Measurements from ENCODE around the gene GALNT2. TPM values are rescaled to one million over a fixed set of nuclear protein-coding genes. Genes with fewer than 3 reads are reported as not detected.

The GALNT2 gene
- total RNA-seq, 1 experiment from 2014 or later: 114 TPM

DNA sequence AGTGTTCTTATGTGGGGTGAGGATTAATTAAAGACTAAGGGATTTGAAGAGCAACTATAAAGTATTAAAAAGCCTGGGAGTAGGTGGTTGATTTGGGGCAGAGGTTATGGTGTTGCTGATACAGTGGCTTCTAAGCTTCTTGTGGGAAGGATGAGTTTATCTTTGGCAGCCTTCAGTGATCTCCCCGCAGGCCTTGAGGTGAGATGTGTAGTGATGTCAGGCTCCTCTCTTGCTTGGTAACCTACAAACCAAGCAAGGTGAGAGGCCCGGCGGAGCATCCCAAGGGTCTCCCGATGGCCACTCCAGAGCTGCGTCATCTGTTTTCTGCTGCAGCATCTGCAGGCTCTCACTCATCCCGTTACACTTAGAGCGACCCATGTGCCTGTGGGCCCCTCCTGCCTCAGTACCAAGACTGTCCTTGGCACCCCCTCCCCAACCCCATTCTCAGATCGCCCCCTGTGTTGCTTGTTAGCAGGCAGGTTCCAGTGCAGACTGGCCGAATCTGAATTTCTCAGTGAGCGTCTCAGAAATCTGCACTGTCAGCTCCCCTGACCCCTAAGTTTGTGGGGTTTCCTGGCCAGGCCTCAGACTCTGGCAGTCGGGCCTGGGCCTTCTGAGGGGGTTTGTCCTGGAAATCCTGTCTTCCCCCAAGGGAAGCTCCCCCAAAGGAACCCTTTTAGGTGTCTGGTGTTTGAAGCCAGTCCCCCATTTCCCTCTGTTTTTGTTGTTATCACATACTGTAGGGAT lies 77.9 kb downstream of the GALNT2 start:
- BruUV-seq (replicated peaks): no TSS peak
- Mint-ChIP-seq H3K36me3 (ENCODE audit: insufficient read depth, unreplicated experiment) (peaks cover 4% of the 10 kb centered on the region), H3K27ac (ENCODE audit: low read depth, unreplicated experiment) (no peak overlapping the region), H3K4me3 (ENCODE audit: unreplicated experiment) (no peak overlapping the region), H3K27me3 (ENCODE audit: insufficient read depth, unreplicated experiment) (no peaks in the 10 kb centered on the region), H3K4me1 (ENCODE audit: insufficient read depth, unreplicated experiment) (peaks cover 30% of the 10 kb centered on the region), H3K9me3 (ENCODE audit: unreplicated experiment) (no peaks in the 10 kb centered on the region)
- intact Hi-C loops (cut with micrococcal nuclease): no loop called here
- TF ChIP-seq, protein P1, sequence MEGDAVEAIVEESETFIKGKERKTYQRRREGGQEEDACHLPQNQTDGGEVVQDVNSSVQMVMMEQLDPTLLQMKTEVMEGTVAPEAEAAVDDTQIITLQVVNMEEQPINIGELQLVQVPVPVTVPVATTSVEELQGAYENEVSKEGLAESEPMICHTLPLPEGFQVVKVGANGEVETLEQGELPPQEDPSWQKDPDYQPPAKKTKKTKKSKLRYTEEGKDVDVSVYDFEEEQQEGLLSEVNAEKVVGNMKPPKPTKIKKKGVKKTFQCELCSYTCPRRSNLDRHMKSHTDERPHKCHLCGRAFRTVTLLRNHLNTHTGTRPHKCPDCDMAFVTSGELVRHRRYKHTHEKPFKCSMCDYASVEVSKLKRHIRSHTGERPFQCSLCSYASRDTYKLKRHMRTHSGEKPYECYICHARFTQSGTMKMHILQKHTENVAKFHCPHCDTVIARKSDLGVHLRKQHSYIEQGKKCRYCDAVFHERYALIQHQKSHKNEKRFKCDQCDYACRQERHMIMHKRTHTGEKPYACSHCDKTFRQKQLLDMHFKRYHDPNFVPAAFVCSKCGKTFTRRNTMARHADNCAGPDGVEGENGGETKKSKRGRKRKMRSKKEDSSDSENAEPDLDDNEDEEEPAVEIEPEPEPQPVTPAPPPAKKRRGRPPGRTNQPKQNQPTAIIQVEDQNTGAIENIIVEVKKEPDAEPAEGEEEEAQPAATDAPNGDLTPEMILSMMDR (IDR thresholded peaks at IDR 0.05; ENCODE audit: unreplicated experiment): no peak
- no peak for DNase-seq (ENCODE audit: unreplicated experiment)
- POLR2A ChIA-PET: interaction anchor here (1.1 to 2.0 kb wide), 2 partner anchors 11 to 41 kb away, joined by 3 to 8 read pairs; no protein-coding TSS in a partner anchor
- CTCF ChIA-PET: interaction anchor here (0.6 to 1.6 kb wide), 3 partner anchors 9 to 14 kb away, joined by 3 to 4 read pairs (median 4); no protein-coding TSS in a partner anchor

DNA sequence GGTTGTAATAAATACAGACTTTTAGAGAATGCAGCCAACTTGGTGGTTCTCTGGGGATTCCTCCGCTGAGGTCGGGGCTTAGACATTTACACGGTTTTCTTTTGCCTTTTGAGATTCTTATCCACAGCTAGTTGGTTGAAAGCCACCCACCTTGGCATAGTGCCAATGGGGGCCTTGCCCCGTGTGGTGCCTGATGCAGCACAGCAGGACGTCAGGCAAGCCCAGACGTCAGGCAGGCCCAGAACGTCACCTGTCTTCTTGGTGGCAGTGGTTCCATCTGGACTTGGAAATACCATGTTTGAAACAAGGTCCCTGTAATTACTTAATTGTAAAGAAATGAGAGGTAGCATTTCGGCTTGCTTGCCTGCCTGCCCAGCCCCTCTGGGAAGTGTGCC lies 78.5 kb downstream of the GALNT2 start:
- intact Hi-C loops (cut with micrococcal nuclease): no loop called here
- ChIA-PET POLR2A (interaction anchor here (0.5 to 2.0 kb wide), 2 partner anchors 11 to 503 kb away, joined by 3 to 8 read pairs; no protein-coding TSS in a partner anchor), CTCF (interaction anchor here (0.6 to 1.6 kb wide), 4 partner anchors 8 to 40 kb away, joined by 3 to 4 read pairs (median 4); no protein-coding TSS in a partner anchor)
- H3K4me3 Mint-ChIP-seq (ENCODE audit: unreplicated experiment): no peak overlapping the region
- no peaks in the 10 kb centered on the region for H3K27me3 Mint-ChIP-seq (ENCODE audit: insufficient read depth, unreplicated experiment)
- no TSS peak for BruUV-seq (replicated peaks)
- no peak overlapping the region for H3K27ac Mint-ChIP-seq (ENCODE audit: low read depth, unreplicated experiment)
- H3K36me3 Mint-ChIP-seq (ENCODE audit: insufficient read depth, unreplicated experiment): peaks cover 1% of the 10 kb centered on the region
- TF ChIP-seq, protein P1 (IDR thresholded peaks at IDR 0.05; ENCODE audit: unreplicated experiment): no peak
- peaks cover 27% of the 10 kb centered on the region for H3K4me1 Mint-ChIP-seq (ENCODE audit: insufficient read depth, unreplicated experiment)
- H3K9me3 Mint-ChIP-seq (ENCODE audit: unreplicated experiment): no peaks in the 10 kb centered on the region
- DNase-seq (ENCODE audit: unreplicated experiment): no peak

DNA sequence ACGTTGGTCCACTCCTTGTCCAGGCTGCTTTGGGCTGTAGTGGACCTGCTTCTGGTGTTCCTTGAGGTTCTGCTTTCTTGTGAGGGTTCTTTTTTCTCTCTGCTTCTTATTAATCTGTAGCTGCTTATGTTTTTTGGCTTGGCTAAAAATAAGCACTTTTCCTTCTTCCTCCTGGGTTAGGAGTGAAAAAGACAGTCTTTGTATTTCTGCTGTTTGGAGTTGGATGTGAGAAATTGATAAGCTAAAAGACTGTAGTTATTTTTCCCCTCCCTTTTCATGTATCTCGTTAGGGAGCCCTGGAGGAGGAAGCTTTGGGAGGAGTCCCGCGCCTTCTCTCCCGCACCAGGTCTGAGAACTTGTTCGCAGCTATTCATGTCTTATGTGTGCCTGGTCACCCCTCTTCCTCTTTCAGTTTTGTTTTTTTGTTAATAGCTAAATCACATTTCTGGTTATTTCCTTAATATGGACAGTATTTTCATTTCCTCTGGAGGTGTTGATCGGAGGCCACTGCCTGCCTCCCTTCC lies 79.0 kb downstream of the GALNT2 start:
- no TSS peak for BruUV-seq (replicated peaks)
- intact Hi-C loops (cut with micrococcal nuclease): no loop called here
- H3K4me1 Mint-ChIP-seq (ENCODE audit: insufficient read depth, unreplicated experiment): peaks cover 22% of the 10 kb centered on the region
- H3K27ac Mint-ChIP-seq (ENCODE audit: low read depth, unreplicated experiment): no peak overlapping the region
- H3K4me3 Mint-ChIP-seq (ENCODE audit: unreplicated experiment): no peak overlapping the region
- H3K9me3 Mint-ChIP-seq (ENCODE audit: unreplicated experiment): no peaks in the 10 kb centered on the region
- no peaks in the 10 kb centered on the region for H3K36me3 Mint-ChIP-seq (ENCODE audit: insufficient read depth, unreplicated experiment)
- POLR2A ChIA-PET: interaction anchor here (0.5 kb wide), 1 partner anchor 504 kb away, joined by 3 read pairs; no protein-coding TSS in a partner anchor
- CTCF ChIA-PET: interaction anchor here (0.6 to 1.4 kb wide), 4 partner anchors 15 to 144 kb away, joined by 3 to 5 read pairs (median 3); no protein-coding TSS in a partner anchor
- DNase-seq (ENCODE audit: unreplicated experiment): no peak
- H3K27me3 Mint-ChIP-seq (ENCODE audit: insufficient read depth, unreplicated experiment): no peaks in the 10 kb centered on the region
- TF ChIP-seq, protein P1 (IDR thresholded peaks at IDR 0.05; ENCODE audit: unreplicated experiment): no peak

DNA sequence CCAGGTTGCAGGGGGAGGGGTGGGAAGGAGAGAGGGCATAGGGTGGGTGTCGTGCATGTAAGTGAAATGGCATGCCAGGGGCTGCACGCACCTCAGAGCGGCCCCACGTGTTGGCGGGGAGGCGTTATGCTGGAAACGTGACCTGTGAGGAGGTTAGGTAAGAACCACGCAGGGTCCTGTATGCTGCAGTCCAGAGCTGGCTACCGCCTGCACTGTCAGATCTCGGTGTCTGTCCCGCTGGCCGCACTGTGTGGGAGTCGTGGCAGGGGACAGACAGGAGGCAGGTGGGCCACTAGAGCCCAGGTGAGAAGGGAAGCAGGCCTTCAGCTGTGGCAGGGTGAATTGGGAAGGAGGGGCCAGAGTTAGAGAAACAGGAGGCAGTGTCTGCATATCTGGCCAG lies 79.7 kb downstream of the GALNT2 start:
- no peaks in the 10 kb centered on the region for H3K9me3 Mint-ChIP-seq (ENCODE audit: unreplicated experiment)
- POLR2A ChIA-PET: no interaction called here
- H3K27ac Mint-ChIP-seq (ENCODE audit: low read depth, unreplicated experiment): no peak overlapping the region
- peaks cover 16% of the 10 kb centered on the region for H3K4me1 Mint-ChIP-seq (ENCODE audit: insufficient read depth, unreplicated experiment)
- no peaks in the 10 kb centered on the region for H3K36me3 Mint-ChIP-seq (ENCODE audit: insufficient read depth, unreplicated experiment)
- TF ChIP-seq, protein P1 (IDR thresholded peaks at IDR 0.05; ENCODE audit: unreplicated experiment): no peak
- CTCF ChIA-PET: interaction anchor here (0.7 to 1.4 kb wide), 2 partner anchors 14 to 25 kb away, joined by 3 read pairs; no protein-coding TSS in a partner anchor
- no peak for DNase-seq (ENCODE audit: unreplicated experiment)
- H3K27me3 Mint-ChIP-seq (ENCODE audit: insufficient read depth, unreplicated experiment): no peaks in the 10 kb centered on the region
- no peak overlapping the region for H3K4me3 Mint-ChIP-seq (ENCODE audit: unreplicated experiment)
- intact Hi-C loops (cut with micrococcal nuclease): no loop called here
- no TSS peak for BruUV-seq (replicated peaks)
